ENCODE measurements around the gene IQGAP2. TPM values are rescaled to one million over a fixed set of nuclear protein-coding genes. Genes with fewer than 3 reads are reported as not detected.

The IQGAP2 gene
- total RNA-seq, 1 experiment from 2014 or later = 0.59 TPM

DNA sequence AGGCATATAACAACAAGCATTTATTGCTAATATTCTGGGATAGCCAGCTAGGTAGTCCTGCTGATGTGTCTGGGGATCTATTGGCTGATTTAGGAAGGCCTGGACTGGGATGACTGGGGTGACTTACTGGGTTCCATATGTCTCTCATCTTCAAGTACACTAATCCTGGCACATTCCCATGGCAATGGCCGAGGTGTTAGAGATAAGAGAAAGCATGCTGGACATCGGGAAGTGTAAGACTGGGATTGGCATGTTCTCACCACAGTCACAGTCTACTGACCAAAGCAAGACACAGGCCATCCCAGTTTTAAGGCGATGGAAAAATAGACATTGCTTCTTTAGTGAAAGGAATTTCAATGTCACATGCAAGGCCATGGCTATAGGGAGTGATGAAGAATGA lies 342.6 kb downstream of the IQGAP2 start:
- intact Hi-C loops (cut with micrococcal nuclease; ENCODE audit: unreplicated experiment) (no loop called here), in situ Hi-C loops (cut with HindIII; ENCODE audit: low pct_unique_long_range_greater_than_20kb, low sequenced_read_pairs) (no loop called here)
- DNase-seq (ENCODE audit: low read depth, low spot score) = no peak
- TF ChIP-seq, protein P1, sequence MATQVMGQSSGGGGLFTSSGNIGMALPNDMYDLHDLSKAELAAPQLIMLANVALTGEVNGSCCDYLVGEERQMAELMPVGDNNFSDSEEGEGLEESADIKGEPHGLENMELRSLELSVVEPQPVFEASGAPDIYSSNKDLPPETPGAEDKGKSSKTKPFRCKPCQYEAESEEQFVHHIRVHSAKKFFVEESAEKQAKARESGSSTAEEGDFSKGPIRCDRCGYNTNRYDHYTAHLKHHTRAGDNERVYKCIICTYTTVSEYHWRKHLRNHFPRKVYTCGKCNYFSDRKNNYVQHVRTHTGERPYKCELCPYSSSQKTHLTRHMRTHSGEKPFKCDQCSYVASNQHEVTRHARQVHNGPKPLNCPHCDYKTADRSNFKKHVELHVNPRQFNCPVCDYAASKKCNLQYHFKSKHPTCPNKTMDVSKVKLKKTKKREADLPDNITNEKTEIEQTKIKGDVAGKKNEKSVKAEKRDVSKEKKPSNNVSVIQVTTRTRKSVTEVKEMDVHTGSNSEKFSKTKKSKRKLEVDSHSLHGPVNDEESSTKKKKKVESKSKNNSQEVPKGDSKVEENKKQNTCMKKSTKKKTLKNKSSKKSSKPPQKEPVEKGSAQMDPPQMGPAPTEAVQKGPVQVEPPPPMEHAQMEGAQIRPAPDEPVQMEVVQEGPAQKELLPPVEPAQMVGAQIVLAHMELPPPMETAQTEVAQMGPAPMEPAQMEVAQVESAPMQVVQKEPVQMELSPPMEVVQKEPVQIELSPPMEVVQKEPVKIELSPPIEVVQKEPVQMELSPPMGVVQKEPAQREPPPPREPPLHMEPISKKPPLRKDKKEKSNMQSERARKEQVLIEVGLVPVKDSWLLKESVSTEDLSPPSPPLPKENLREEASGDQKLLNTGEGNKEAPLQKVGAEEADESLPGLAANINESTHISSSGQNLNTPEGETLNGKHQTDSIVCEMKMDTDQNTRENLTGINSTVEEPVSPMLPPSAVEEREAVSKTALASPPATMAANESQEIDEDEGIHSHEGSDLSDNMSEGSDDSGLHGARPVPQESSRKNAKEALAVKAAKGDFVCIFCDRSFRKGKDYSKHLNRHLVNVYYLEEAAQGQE (IDR thresholded peaks at IDR 0.05; ENCODE audit: insufficient read depth in 1 of 2, low read depth in 2 of 2, low read length in 1 of 2) = no peak
- TF ChIP-seq, protein P2, sequence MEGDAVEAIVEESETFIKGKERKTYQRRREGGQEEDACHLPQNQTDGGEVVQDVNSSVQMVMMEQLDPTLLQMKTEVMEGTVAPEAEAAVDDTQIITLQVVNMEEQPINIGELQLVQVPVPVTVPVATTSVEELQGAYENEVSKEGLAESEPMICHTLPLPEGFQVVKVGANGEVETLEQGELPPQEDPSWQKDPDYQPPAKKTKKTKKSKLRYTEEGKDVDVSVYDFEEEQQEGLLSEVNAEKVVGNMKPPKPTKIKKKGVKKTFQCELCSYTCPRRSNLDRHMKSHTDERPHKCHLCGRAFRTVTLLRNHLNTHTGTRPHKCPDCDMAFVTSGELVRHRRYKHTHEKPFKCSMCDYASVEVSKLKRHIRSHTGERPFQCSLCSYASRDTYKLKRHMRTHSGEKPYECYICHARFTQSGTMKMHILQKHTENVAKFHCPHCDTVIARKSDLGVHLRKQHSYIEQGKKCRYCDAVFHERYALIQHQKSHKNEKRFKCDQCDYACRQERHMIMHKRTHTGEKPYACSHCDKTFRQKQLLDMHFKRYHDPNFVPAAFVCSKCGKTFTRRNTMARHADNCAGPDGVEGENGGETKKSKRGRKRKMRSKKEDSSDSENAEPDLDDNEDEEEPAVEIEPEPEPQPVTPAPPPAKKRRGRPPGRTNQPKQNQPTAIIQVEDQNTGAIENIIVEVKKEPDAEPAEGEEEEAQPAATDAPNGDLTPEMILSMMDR (IDR thresholded peaks at IDR 0.05) = no peak
- no peak for TF ChIP-seq TCF7L2 (IDR thresholded peaks at IDR 0.05; ENCODE audit: low read depth, low read length)
- TF ChIP-seq SIN3A (IDR thresholded peaks at IDR 0.05; ENCODE audit: borderline replicate concordance, insufficient read depth, low read depth, low read length) = no peak
- TF ChIP-seq POLR2AphosphoS5 (IDR thresholded peaks at IDR 0.05; ENCODE audit: low read depth, low read length) = no peak
- POLR2A ChIA-PET = no interaction called here
- CTCF ChIA-PET = no interaction called here
- no peaks in the 10 kb centered on the region for H3K9me3 ChIP-seq (ENCODE audit: control insufficient read depth, insufficient read depth, low read depth, low read length)
- no peaks in the 10 kb centered on the region for H3K27me3 ChIP-seq (ENCODE audit: control insufficient read depth, insufficient read depth, low read length)
- no peak overlapping the region for H3K27ac ChIP-seq (ENCODE audit: low read length)
- H3K4me1 ChIP-seq (ENCODE audit: control insufficient read depth, insufficient read depth, low read length) = no peaks in the 10 kb centered on the region
- ATAC-seq = no peak
- no TSS peak for BruUV-seq (replicated peaks)
- no peaks in the 10 kb centered on the region for H3K36me3 ChIP-seq (ENCODE audit: control insufficient read depth, insufficient read depth, low read length)
- H3K4me3 ChIP-seq (ENCODE audit: low read depth in 2 of 2, low read length in 2 of 2) = no peak overlapping the region

DNA sequence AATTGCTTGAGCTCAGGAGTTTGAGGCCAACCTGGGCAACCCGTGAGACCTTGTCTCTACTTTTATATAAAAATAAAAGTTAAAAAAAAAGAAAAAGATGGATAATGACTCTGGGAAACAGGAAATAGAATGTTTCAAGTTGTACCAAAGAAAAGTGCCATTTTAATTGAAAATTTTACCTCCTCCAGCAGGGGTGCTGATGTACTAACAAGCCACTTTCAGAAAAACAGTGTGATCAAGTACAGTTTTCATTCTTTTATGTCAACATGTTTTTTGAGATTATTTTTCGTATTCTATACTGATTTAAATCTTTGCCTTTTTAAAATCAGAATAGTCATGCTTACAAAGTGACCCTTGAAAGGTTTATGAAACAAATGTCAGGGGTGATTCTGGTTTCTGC lies 343.6 kb downstream of the IQGAP2 start:
- CTCF ChIA-PET = no interaction called here
- BruUV-seq (replicated peaks) = no TSS peak
- in situ Hi-C loops (cut with HindIII; ENCODE audit: low pct_unique_long_range_greater_than_20kb, low sequenced_read_pairs) = no loop called here

More for the DNA sequence above, 343.6 kb downstream of the IQGAP2 start:
- DNase-seq (ENCODE audit: low read depth, low spot score) = no peak
- POLR2A ChIA-PET = no interaction called here
- H3K9me3 ChIP-seq (ENCODE audit: control insufficient read depth, insufficient read depth, low read depth, low read length) = no peaks in the 10 kb centered on the region
- intact Hi-C loops (cut with micrococcal nuclease; ENCODE audit: unreplicated experiment) = no loop called here
- H3K36me3 ChIP-seq (ENCODE audit: control insufficient read depth, insufficient read depth, low read length) = no peaks in the 10 kb centered on the region
- no peak for ATAC-seq
- no peaks in the 10 kb centered on the region for H3K27me3 ChIP-seq (ENCODE audit: control insufficient read depth, insufficient read depth, low read length)
- H3K4me3 ChIP-seq (ENCODE audit: low read depth in 2 of 2, low read length in 2 of 2) = no peak overlapping the region
- no peaks in the 10 kb centered on the region for H3K4me1 ChIP-seq (ENCODE audit: control insufficient read depth, insufficient read depth, low read length)
- TF ChIP-seq, protein P2 (IDR thresholded peaks at IDR 0.05) = no peak
- no peak for TF ChIP-seq POLR2AphosphoS5 (IDR thresholded peaks at IDR 0.05; ENCODE audit: low read depth, low read length)
- TF ChIP-seq, protein P1 (IDR thresholded peaks at IDR 0.05; ENCODE audit: insufficient read depth in 1 of 2, low read depth in 2 of 2, low read length in 1 of 2) = no peak
- TF ChIP-seq SIN3A (IDR thresholded peaks at IDR 0.05; ENCODE audit: borderline replicate concordance, insufficient read depth, low read depth, low read length) = no peak
- no peak for TF ChIP-seq TCF7L2 (IDR thresholded peaks at IDR 0.05; ENCODE audit: low read depth, low read length)
- H3K27ac ChIP-seq (ENCODE audit: low read length) = no peak overlapping the region
